Fibroblast of villous mesenchyme (primary cell): Measurements from ENCODE around the gene LPGAT1. TPM values are rescaled to one million over a fixed set of nuclear protein-coding genes. Genes with fewer than 3 reads are reported as not detected.
A peak's percentile ranks its signal among the peaks of the same experiment; 100 is the strongest.

Source experiments
- DNase-seq: peaks from one replicate; pipeline ENCODE4 v3.0.0-alpha.2; 2010; ENCODE audit warnings: low read depth
- H3K4me3 ChIP-seq: 2 replicates; pipeline ENCODE4 v1.5.1; 2011; ENCODE audit warnings: low read depth, mild to moderate bottlenecking, low read length
- CTCF ChIP-seq: IDR thresholded peaks from 2 replicates; pipeline ENCODE4 v1.5.1; 2012; ENCODE audit warnings: low read depth, mild to moderate bottlenecking, low read length; ENCODE audit not compliant: insufficient read depth
- total RNA-seq: library from RNA; depleted of rRNA; stranded (reverse); fragments of >200 nt; gene quantifications from 2 replicates; pipeline ENCODE4 v1.2.3, GENCODE V29; 2012

Gene LPGAT1
- total RNA-seq, 1 donor = 73.4 TPM

GRCh38 chr1:211828584-211829342 is 1.8 kb downstream of the LPGAT1 start:
- no peak for TF ChIP-seq CTCF
- H3K4me3 ChIP-seq = peak overlapping the region; percentile 77
- DNase-seq = peak; percentile 13

- H3K4me3 ChIP-seq = no peak overlapping the region
- no peak for DNase-seq
- no peak for TF ChIP-seq CTCF
Measured at GRCh38 chr1:211827051-211827450, 3.5 kb downstream of the LPGAT1 start.

- H3K4me3 ChIP-seq = no peak overlapping the region
- TF ChIP-seq CTCF = no peak
- DNase-seq = peak; percentile 54
Measured at GRCh38 chr1:211825980-211826379, 4.6 kb downstream of the LPGAT1 start.

- H3K4me3 ChIP-seq = no peak overlapping the region
- no peak for TF ChIP-seq CTCF
- DNase-seq = no peak
Measured at GRCh38 chr1:211822677-211823407, 7.7 kb downstream of the LPGAT1 start.

GRCh38 chr1:211816586-211816985 is 14.0 kb downstream of the LPGAT1 start:
- no peak for DNase-seq
- H3K4me3 ChIP-seq = no peak overlapping the region
- TF ChIP-seq CTCF = no peak

- DNase-seq = no peak
- no peak for TF ChIP-seq CTCF
- no peak overlapping the region for H3K4me3 ChIP-seq
Measured at GRCh38 chr1:211814313-211814712, 16.2 kb downstream of the LPGAT1 start.
